Kidney epithelial cell (primary cell): Measurements from ENCODE around the gene KCTD1. TPM values are rescaled to one million over a fixed set of nuclear protein-coding genes. Genes with fewer than 3 reads are reported as not detected.

Experiments
- DNase-seq: peaks from one replicate; pipeline ENCODE4 v3.0.0-alpha.2; 2010; ENCODE audit warnings: low read depth
- H3K27me3 ChIP-seq: 2 replicates; pipeline ENCODE4 v1.6.0; 2011; ENCODE audit warnings: low read length; ENCODE audit not compliant: control insufficient read depth, insufficient read depth
- H3K36me3 ChIP-seq: 2 replicates; pipeline ENCODE4 v1.5.1; 2011; ENCODE audit warnings: low read length; ENCODE audit not compliant: control insufficient read depth, insufficient read depth
- H3K4me3 ChIP-seq: 2 replicates; pipeline ENCODE4 v1.5.1; 2011; ENCODE audit warnings: low read depth, mild to moderate bottlenecking, control low read depth, low read length
- CTCF ChIP-seq: IDR thresholded peaks from 2 replicates; pipeline ENCODE4 v1.5.1; 2011; ENCODE audit warnings: mild to moderate bottlenecking, moderate library complexity, low read length, control low read depth, inconsistent platforms; ENCODE audit not compliant: insufficient read depth, poor library complexity, severe bottlenecking
- total RNA-seq: library from RNA; depleted of rRNA; stranded (reverse); fragments of >200 nt; gene quantifications from 2 replicates; pipeline ENCODE4 v1.2.3, GENCODE V29; 2015

Gene KCTD1
- total RNA-seq, 1 donor from 2014 or later: 30.5 TPM

DNA sequence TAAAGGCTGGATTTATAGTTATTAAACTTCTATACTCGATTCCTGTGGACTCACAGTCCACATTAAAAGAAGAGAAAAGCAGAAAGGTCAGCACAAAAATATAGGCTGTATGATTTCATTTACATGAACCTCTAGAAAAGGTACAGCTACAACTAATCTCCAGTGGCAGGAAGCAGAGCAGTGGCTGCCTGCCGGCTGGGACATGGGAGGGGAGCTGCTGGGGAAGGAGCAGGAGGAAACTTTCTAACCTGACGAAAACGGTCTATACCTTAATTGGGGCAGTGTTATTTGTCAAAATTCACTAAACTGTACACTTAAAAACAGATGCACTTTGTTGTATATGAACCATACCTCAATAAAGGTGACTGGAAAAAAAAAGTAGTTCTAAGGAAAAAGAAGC is 26.7 kb downstream of the KCTD1 start:
- no peak for TF ChIP-seq CTCF

DNA sequence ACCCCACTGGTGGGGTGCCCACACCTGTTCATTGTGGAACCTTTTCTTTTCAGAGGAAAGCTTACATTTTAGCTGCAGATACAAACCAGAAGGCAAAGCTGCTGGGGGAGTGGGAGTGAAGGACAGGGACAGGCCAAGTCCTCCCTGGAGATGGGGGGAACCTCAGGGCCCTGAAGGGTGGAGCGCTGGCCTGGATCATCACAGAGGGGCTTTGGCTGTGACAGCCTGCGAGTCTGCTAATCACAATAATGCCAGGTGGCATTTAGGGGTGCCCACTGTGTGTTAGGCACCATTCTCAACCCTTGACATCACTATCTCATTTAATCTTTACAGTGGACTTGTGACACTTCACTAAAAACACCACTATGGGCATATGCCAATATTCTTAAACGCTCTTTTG is 27.4 kb downstream of the KCTD1 start:
- Histone ChIP-seq H3K36me3 (no peaks in the 10 kb centered on the region), H3K27me3 (no peaks in the 10 kb centered on the region), H3K4me3 (no peak overlapping the region)
- DNase-seq: no peak
- TF ChIP-seq CTCF: no peak

More for the DNA sequence above, 26.7 kb downstream of the KCTD1 start:
- Histone ChIP-seq H3K4me3 (no peak overlapping the region), H3K36me3 (no peaks in the 10 kb centered on the region), H3K27me3 (no peaks in the 10 kb centered on the region)
- DNase-seq: no peak

- Histone ChIP-seq H3K4me3 (no peak overlapping the region), H3K36me3 (no peaks in the 10 kb centered on the region), H3K27me3 (no peaks in the 10 kb centered on the region)
- no peak for TF ChIP-seq CTCF
- no peak for DNase-seq
Observed at GRCh38 chr18:26519114-26519513, 29.2 kb downstream of the KCTD1 start.

GRCh38 chr18:26516964-26517363 is 31.4 kb downstream of the KCTD1 start:
- TF ChIP-seq CTCF: no peak
- Histone ChIP-seq H3K27me3 (no peaks in the 10 kb centered on the region), H3K4me3 (no peak overlapping the region), H3K36me3 (no peaks in the 10 kb centered on the region)
- DNase-seq: no peak

- Histone ChIP-seq H3K36me3 (no peaks in the 10 kb centered on the region), H3K27me3 (no peaks in the 10 kb centered on the region), H3K4me3 (no peak overlapping the region)
- no peak for TF ChIP-seq CTCF
- no peak for DNase-seq
Observed at GRCh38 chr18:26515643-26516487, 32.5 kb downstream of the KCTD1 start.
